HG02981 (cell line): ENCODE measurements around the gene VANGL2.

Experiments
- ATAC-seq: cut with Tn5 transposase; IDR thresholded peaks from one replicate; pipeline ENCODE4 v1.9.1; 2021; ENCODE audit warnings: mild to moderate bottlenecking, moderate library complexity; ENCODE audit not compliant: unreplicated experiment

VANGL2 gene

DNA sequence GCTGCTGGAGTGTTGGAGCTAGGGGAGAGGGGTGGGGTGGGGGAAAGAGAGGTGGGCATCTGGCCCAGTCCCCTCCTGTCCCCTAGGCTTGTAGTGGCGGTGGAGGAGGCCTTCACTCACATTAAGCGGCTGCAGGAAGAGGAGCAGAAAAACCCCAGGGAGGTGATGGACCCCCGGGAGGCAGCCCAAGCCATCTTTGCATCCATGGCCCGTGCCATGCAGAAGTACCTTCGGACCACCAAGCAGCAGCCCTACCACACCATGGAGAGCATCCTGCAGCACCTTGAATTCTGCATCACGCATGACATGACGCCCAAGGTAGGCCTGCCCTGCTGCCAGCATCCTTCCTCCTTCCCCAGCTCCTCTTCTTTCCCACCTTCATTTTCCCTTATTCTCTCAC lies 23.6 kb downstream of the VANGL2 start:
- no peak for ATAC-seq

DNA sequence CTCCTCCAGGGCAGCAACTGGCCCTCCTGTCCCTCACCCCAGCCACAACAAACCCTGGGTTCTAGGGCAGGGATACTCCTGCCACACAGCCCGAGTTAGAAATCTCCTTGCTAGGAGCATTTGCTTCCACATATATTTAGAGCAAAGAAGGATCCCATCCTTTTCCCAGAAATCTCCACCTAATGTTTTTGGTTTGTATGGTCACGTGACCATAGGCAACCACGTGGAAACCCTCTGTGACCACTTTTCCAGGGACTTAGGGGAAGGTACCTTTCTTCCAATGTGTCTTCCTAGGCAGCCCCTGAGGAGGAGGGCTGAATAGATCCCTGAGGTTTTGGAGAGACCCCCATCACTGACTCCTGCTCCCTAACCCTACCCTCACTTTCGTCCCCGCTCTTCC lies 25.5 kb downstream of the VANGL2 start:
- no peak for ATAC-seq

DNA sequence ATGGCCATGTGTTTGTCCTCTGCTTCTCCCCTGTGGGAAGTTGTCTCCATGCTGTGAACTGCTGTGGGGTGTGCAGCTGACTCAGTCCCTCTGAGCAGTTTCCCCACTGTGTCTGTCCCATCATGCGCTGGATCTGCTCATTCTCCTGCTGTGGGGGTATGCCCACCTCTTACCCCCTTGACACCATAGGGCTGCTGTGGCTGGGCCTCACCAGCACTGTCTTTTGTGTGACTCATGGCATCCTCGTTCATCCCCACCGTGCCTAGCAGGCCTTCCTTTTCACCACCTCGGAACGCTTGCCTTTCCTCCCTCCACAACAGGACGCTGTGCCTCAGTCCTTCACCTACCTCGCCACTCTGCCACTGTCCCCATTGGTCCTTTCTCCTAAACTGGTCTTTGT lies 27.3 kb downstream of the VANGL2 start:
- no peak for ATAC-seq

DNA sequence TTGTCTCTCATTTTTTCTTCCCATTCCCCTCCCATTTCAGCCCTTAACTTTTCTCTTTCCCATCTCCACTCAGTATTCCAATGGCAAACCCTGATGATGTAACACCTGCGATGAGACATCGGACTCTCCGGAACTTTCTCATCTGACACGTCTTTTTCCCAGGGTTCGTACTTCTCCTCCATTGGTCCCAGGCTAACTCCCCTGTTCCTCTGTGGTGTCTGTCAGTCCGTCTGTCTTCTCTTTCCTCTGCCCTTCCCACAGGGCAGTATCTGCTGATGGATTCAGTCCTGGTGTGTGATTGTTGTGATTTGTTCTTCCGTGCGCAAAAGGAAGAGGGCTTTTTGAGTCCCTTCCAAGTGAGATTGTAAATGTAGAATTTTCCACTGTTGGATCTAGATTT lies 27.7 kb downstream of the VANGL2 start:
- no peak for ATAC-seq

DNA sequence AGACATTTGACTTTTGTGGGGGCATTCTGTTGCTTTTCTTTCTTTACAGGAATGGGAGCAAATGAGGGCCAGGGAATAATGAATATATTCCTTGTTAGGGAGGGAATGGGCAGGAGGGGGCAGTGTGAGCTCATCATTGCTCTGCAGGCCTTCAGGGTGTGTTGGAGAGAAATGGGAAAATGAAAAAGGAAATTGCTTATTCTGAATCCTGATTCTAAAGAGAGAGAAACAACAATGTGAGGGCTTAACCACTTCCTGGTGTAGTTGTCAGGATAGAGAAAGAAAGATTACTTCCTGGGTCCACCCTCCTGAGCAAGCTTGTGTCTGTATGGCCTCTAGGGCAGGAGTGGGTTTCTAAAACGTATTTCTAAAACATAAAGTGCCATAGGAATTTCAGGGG lies 28.3 kb downstream of the VANGL2 start:
- ATAC-seq, result no peak

DNA sequence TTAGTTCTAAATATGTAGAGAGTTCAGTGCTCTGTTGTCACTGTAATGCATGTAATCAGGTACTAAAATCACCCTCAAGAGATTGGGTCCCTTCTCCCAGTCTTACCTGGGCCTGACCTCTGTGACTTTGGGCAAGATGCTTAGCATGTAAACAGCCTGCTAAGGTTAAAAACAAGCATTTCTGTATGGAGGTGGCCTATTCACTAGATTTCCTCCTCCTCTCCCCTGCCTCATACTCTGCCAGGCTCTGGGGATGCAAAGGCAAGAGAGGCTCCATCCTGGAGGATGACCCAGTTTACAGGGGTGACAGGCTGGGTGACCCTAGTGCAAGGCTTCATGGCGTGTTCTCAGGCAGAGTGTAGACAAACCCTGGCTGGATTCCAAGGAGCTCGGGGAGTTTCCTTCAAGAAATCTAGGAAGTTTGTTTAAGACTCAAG lies 28.8 kb downstream of the VANGL2 start:
- no peak for ATAC-seq

DNA sequence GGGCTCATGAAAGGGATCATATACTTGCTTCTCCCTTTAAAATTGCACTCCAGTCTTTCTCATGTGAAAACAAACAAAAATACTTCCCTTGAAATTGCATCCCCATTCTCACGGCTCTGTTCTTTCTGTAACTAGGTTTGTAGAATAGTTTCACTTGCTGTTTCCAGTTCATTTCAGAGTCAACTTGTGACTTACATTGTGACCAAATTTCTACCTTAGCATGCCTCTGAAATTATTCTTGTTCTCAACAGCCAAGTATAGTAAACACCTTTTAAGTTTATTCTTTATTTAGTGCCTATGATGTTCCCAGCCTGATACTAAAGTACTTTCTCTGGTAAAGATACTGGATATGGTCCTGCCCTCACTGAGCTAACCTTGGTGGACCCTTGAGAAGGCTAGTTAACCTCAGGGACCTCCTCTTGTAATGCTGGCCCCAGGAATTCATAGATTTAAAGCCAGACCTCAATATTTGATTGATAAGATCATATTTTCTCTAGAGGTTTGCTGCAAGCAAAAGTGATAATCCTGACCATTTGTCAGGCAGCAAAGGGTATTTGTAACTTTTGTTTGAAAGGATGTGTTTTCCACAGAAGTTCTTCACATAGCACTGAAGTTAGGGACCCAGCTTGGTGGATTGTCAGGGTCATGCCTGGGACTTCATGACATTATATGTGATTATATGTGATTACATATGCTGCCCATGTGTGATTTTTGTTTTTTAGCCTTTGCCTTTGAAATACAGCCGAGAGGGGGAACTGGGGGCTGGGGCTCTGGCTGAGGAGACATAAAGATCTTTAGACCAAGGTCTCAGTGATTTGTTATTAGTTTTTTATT lies 29.6 kb downstream of the VANGL2 start:
- no peak for ATAC-seq

DNA sequence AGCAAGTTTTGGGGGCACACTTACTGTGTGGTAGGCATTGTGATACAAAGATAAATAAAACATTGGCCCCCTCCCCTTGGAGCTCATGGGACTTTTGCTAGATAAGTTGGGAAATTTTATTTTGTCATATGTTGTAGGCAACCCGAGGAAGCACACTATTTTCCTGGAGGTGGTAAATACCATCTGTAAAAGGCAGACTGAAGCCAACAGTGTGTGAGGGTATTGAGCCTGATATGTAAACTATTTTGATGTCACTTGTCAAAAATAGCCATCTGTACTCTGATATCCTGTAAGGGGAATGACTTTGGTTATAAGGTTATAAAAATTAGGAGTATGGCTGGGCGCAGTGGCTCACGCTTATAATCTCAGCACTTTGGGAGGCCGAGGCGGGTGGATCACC lies 30.6 kb downstream of the VANGL2 start:
- ATAC-seq, result no peak

DNA sequence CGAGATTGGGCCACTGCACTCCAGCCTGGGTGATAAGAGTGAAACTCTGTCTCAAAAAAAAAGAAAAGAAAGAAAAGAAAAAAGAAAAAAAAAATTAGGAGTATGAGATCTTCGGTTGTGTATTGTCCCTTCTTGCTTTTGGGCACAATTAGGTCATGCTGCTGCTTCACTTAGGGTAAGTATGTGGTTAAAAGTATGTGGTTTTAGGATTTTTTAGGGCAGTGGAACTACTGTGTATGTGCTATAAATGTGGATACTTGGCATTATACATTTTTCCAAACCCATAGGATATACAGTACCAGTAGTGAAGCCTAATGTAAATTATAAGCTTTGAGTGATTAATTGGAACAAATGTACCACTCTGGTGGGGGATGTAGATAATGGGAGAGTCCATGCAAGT lies 31.2 kb downstream of the VANGL2 start:
- no peak for ATAC-seq

DNA sequence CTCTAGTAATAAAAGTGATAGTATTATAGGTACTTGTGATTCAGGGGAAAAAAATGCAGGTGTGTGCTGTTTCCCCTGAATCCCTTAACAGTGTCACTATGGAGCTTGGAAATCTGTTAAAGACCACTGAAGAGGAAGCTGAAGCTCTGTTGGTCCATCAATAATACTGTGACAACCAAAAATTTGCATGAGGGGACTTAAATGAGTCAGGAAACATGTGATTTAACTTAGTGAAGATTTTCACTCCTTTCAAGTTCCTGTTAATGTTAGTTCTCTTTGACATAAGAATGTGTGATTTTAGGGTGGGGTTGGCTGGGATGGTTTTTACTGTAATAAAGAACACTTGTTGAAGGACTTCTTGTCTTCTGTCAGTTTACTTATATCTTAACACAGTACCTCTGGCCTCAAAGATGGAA lies 32.0 kb downstream of the VANGL2 start:
- ATAC-seq, result peak; percentile 58

DNA sequence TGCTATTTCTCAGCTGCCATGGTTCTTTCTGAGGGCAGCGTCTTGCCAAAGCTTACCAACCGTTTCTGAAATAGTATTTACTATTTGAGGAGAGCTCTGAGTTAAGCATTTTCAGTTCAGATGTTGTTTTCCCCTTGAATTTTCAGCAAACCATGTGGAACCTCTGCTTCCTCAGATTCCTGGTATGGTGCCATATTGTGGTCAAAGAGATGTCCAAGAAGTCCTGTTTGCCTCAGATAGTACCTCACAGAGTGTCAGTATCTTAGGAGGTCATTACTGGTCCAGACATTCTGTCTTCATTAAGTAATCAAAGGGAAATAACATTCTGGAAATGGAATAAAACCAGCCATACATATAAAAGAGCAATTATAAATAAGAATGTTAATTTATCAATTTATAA lies 36.6 kb downstream of the VANGL2 start:
- ATAC-seq, result no peak

DNA sequence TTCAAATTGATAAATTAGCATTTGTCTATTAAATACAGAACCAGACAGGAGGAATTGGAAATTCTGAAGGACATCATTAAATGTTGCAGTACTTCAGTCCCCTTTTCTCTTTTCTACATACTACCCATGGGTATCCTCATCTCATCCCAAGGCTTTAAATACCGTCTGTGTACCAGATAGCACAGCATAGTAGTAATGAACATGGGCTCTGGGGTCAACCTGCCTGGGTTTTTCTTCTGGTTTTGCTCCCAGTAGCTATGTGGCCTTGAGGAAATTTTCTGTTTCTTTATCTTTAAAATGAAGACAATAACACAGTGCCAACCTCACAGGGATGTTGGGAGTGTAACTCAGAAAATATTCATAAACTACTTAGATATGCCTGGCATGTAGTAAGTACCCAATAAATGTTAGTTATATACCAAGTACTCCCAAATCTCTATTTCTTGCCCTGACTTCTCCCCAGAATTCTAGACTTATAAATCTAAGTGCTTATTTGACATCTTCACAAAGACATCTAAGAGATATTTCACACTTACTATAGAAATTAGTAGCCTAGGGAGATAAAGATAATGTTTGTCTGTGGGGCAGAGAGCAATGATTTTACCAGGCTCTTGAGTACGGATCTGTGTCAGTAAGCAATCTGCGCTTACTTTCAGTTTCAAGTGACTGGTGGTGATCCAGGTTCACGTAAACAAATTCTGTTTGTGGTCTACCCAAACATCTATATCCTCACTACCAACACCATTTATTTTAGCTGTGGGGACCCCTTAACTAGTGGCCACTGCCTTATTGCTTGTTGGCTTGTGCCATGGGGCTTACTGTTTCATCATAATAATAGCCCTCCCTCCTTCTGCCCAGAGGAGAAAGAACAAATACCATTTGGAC lies 37.3 kb downstream of the VANGL2 start:
- peak; percentile 84 for ATAC-seq

DNA sequence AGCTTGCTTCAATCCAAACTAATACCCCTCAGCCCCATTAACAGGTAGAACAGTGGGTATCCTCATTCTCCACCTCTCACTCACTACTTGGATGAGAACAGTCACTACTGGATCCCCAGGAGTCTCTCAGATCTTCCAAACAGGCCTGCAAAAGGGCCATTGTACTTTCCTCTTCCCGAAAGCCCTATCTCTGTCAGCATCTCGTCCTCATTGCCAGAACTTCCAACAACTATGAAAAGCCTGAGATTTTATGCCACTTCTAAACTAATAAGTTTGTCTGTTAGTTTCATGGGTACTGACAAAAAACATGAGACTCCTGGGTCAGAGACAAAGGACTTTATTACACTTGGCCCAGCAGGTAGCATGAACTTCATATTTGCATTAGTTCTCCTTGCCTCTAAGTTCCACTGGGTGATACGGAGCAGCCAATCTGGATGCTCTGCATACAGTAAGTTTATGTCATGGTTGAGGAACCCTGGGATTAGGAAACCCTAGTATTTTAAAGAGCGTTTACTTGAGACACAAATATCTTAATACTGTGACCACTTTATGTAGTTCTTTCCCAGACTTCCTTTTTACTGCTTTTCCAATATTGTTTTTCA lies 38.1 kb downstream of the VANGL2 start:
- ATAC-seq, result no peak

DNA sequence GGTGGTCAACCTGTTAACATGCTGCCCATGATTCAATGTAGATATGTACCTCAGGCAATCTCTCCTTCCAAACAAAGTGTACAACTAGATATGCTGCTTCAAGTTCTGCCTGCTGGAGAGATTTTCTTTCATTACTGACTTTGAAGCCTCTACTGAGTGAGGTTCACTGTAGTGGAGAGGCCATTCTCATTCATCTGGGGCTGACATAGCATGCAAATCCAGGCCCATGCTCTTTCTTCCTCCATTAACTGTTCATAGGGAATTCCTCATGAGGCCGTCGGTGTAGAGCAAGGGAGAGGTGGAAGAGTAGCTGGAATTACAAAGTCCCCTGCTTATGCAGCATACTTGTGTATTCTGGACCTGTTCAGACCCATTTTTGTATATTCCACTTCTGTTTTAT lies 38.6 kb downstream of the VANGL2 start:
- ATAC-seq, result no peak

DNA sequence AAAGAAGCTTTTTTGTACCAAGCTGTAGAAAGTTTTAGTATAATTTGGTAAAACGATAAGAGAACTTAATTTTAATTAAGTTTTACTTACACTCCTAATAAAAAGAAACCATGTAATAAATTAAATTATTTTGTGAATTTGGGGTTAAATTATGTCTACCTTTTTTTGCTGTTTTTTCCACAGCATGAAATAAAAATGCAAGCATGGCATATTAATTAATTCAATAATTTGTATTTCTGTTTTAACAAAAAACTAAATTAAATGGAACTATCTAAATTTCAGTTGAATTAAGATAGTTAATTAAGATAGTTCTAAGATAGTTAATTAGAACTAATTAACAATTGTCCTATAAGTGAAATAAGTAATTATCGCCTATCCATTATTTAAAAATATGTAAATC lies 39.4 kb downstream of the VANGL2 start:
- no peak for ATAC-seq

DNA sequence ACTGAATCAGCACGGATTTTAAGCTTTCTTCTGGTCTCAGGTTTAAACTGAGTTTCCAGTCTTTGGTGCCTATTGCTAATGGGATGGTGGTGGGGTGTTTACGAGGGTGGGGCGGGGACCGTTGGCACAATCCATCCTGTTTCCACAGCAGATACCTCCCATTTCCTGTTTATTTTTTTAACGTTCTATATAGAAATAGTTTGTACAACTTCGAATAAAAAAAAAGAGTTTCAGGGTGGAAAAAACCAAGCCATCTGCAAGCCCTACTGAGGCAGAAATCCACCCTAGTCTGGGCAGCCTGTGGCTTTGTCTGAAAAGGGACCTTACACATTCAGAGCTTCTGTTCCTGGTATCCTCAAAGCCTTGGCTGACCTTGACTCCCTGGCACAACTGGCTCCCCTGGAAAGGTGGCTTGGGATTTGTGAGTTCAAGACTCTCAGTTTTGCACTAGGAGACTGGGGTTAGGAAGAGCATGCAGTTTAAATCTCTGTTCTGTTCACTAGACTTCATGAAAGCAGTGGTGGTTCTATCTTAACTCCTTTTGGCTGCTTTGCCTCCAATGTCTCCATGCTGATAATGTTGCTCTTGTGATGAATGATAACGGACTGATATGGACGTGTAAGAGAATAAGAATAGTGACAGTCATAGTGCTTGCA lies 46.7 kb downstream of the VANGL2 start:
- no peak for ATAC-seq

DNA sequence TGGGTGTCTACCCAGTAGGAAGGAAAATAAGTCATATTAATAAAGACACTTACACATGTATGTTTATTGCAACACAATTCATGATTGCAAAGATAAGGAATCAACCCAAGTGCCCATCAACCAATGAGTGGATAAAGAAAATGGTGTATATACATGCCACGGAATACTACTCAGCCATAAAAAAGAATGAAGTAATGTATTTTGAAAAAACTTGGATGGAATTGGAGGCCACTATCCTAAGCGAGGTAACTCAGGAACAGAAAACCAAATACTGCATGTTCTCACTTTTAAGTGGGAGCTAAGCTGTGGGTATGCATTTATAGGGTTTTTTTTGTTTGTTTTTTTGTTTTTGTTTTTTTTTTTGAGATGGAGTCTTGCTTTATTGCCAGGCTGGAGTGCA lies 49.1 kb downstream of the VANGL2 start:
- ATAC-seq, result no peak

DNA sequence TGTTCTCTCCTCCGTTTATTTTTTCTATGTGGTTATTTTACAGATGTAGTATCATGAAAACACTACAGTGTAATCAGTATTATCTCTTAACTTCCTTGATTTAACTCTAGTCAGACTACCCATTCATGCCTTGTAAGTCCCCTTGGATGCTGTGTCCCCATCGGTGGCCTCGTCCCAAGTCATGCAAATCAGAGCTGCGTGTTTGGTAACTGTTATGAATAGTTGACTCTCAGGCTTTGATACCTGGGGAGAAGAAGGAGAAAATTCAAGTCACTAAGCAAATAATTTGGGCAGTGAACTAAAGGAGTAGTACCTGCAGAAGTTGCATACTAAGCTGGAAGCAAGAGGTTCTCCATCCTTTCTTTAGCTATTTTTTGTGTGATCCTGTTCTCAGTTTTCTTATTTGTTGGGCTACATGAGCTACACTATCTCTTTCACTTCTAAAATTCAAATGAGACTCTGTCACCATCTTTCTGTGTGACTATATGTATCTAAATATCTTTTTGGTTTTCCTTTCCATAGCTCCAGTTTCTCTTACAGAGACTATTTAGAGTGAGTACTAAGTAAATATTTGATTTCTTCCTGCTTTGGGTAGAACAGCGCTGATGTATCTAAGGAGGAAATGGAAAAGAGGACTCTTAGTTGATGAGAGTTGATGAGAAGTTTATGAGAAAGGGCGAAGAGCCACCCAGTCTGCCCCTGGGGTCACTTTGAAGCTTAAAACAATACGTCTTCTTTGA lies 50.9 kb downstream of the VANGL2 start:
- peak; percentile 55 for ATAC-seq

DNA sequence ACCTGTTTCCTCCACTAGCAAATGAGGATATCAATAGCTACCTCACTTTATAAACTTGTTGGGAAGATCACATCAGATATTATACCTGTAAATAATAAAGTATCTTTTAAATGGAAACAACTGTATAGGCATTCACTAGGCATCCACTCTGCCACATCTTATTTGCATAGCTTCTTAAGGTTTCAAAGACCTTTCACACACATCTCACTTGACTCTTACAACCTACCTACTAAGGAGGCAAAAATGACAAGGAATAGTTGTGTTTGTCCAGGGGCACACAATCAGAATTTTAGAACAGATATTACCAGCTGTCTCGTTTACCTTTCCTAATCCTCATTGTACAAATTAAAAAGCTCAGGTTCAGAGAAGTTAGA lies 51.5 kb downstream of the VANGL2 start:
- ATAC-seq, result peak; percentile 25

DNA sequence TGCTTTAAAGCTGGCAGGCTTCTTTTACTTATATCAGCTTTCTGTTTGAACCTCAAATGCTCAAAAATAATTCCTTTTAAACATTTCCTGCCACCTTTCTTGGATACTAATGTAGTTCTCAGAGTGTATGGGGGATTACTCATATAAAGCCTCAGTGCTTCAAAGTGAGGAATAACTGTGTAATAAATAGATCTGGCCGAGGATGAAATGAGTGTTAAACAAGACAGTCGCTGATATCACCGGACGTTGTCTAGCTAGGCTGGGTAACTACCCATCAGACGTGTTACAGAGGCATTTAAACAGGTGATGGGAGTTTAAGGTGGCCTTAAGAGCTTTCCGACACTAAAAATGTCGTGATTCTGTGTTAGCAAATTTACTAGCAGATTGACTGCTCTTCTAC lies 53.1 kb downstream of the VANGL2 start:
- ATAC-seq, result no peak
